ENCODE results near the gene EXOSC1. TPM values are rescaled to one million over a fixed set of nuclear protein-coding genes. Genes with fewer than 3 reads are reported as not detected.
"Not testable (repeated sequence)": the region's sequence is repeated elsewhere in the genome, so short reads cannot be mapped to it uniquely, and the experiment has no call there.

The EXOSC1 gene
- total RNA-seq, 4 donors from 2014 or later = 12.4 to 44.8 (median 24.7) TPM

DNA sequence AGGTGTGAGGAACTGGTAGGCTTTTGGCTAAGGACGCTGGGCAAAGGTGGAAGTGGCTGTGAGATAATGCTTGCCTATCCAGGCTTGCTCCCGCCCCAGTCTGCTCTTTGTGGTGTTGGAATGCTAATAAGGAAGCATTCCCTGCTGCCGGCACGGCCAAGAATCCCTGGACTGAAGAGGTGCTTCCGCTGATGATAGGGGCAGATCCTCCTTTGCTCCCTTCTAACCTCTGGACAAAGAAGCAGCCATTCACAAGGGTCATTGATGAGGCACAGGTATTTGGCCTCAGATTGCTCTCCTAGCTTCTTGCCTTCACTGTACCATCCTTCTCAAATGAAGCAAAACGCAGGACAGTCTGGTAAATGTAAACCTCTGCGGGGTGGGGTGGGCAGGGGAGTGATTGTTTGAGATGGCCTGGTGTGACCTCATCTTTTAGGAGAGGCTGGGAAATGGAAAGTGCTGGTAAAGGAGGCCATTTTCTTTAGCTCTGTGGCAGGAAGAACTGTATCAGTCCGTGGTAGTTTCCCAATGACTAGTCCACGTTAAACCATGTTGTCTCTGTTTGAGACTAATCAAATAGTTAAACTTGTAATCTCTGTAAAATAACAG, 18.1 kb downstream of the EXOSC1 start:
- Histone ChIP-seq H3K9me3 (no peaks in the 10 kb centered on the region), H3K36me3 (peaks cover 0 to 36% (median 16%) of the 10 kb centered on the region in 3 donors), H3K4me3 (peak overlapping the region; percentile 61 to 95 (median 90)), H3K4me1 (peaks cover 23 to 61% (median 27%) of the 10 kb centered on the region in 3 donors), H3K27ac (peak overlapping the region; percentile 91 to 98 (median 95)), H3K27me3 (no peaks in the 10 kb centered on the region)
- TF ChIP-seq POLR2A (IDR thresholded peaks at IDR 0.05) = no peak
- TF ChIP-seq, protein P1, sequence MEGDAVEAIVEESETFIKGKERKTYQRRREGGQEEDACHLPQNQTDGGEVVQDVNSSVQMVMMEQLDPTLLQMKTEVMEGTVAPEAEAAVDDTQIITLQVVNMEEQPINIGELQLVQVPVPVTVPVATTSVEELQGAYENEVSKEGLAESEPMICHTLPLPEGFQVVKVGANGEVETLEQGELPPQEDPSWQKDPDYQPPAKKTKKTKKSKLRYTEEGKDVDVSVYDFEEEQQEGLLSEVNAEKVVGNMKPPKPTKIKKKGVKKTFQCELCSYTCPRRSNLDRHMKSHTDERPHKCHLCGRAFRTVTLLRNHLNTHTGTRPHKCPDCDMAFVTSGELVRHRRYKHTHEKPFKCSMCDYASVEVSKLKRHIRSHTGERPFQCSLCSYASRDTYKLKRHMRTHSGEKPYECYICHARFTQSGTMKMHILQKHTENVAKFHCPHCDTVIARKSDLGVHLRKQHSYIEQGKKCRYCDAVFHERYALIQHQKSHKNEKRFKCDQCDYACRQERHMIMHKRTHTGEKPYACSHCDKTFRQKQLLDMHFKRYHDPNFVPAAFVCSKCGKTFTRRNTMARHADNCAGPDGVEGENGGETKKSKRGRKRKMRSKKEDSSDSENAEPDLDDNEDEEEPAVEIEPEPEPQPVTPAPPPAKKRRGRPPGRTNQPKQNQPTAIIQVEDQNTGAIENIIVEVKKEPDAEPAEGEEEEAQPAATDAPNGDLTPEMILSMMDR (IDR thresholded peaks at IDR 0.05) = no peak
- intact Hi-C loops (cut with DNase I) = no loop called here
- no peak for DNase-seq
- WGBS, 2 donors = 7 to 9% methylated on average over 7 of the region's 9 CpGs

- H3K4me3 ChIP-seq = peak overlapping the region; percentile 61 to 95 (median 90)
- peak overlapping the region; percentile 91 to 98 (median 95) for H3K27ac ChIP-seq
- no peaks in the 10 kb centered on the region for H3K27me3 ChIP-seq
- H3K36me3 ChIP-seq = peaks cover 0 to 30% (median 14%) of the 10 kb centered on the region in 3 donors
- H3K4me1 ChIP-seq = peaks cover 23 to 65% (median 27%) of the 10 kb centered on the region in 3 donors
- intact Hi-C loops (cut with DNase I) = no loop called here
- no peaks in the 10 kb centered on the region for H3K9me3 ChIP-seq
- 7 to 16% methylated on average over 20 to 32 of the region's 34 CpGs for WGBS, 2 donors
- no peak for DNase-seq
- TF ChIP-seq, protein P1 (IDR thresholded peaks at IDR 0.05) = no peak
- TF ChIP-seq POLR2A (IDR thresholded peaks at IDR 0.05) = no peak
Measured at GRCh38 chr10:97426776-97427570, 18.8 kb downstream of the EXOSC1 start.

- no peaks in the 10 kb centered on the region for H3K9me3 ChIP-seq
- peak; percentile 75 for DNase-seq
- no peaks in the 10 kb centered on the region for H3K27me3 ChIP-seq
- TF ChIP-seq, protein P1 (IDR thresholded peaks at IDR 0.05) = peak; percentile 50 to 95 (median 62)
- TF ChIP-seq POLR2A (IDR thresholded peaks at IDR 0.05) = peak in 3 of 4 donors; percentile 56 to 92 (median 77)
- peak within 1 kb of the TSS; percentile 91 to 98 (median 95) for H3K27ac ChIP-seq
- peaks cover 23 to 65% (median 27%) of the 10 kb centered on the region in 3 donors for H3K4me1 ChIP-seq
- H3K36me3 ChIP-seq = peaks cover 0 to 22% (median 8%) of the 10 kb centered on the region in 3 donors
- H3K4me3 ChIP-seq = peak within 1 kb of the TSS; percentile 61 to 95 (median 90)
- intact Hi-C loops (cut with DNase I) = no loop called here
- 0% methylated on average over 8 to 23 of the region's 90 CpGs for WGBS, 2 donors
Measured at GRCh38 chr10:97425964-97426775, 19.6 kb downstream of the EXOSC1 start, which contains the start of gene PGAM1. Gene PGAM1 (plus strand): TSS chr10:97426191. CDS start chr10:97426308, 117 bp downstream.

DNA sequence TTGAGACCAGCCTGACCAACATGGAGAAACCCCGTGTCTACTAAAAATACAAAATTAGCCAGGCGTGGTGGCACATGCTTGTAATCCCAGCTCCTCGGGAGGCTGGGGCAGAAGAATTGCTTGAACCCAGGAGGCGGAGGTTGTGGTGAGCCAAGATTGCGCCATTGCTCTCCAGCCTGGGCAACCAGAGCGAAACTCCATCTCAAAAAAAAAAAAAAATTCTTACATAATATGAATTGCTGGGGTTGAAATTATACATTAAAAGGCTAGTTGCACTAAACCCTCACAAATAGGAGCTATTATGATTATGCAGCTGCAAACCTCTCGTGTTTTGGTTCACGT, 22.1 kb downstream of the EXOSC1 start:
- H3K4me3 ChIP-seq; intact Hi-C loops (cut with DNase I); H3K36me3 ChIP-seq; H3K9me3 ChIP-seq; DNase-seq; H3K27me3 ChIP-seq: not testable (repeated sequence)
- peaks cover 21 to 60% (median 23%) of the 10 kb centered on the region in 3 donors for H3K4me1 ChIP-seq
- WGBS, 2 donors = 64 to 84% methylated on average over 5 to 8 of the region's 8 CpGs
- H3K27ac ChIP-seq = peak overlapping the region; percentile 64 to 96 (median 72)

DNA sequence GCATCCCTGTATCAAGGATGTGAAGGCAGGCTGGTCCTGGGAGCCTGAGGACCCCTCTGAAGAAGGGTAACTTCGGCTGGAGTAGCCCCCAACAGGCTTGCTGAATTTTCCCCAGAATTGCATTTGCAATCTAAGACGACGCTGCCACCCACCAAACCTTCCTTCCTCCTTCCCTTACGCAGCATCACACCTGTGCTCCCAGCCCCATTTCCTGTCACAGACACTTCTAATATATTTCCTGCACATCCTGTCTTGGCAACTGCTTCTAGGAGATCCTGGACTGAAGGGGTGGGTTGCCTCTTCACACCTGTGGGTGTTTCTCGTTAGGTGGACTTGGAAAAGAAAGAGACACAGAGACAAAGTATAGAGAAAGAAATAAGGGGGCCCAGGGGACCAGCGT, 29.2 kb downstream of the EXOSC1 start:
- H3K27ac ChIP-seq = no peak overlapping the region
- no peaks in the 10 kb centered on the region for H3K36me3 ChIP-seq
- no peaks in the 10 kb centered on the region for H3K9me3 ChIP-seq
- WGBS, 2 donors = 65 to 72% methylated on average over 5 to 6 of the region's 6 CpGs
- H3K27me3 ChIP-seq = no peaks in the 10 kb centered on the region
- intact Hi-C loops (cut with DNase I) = no loop called here
- H3K4me3 ChIP-seq = no peak overlapping the region
- TF ChIP-seq, protein P1 (IDR thresholded peaks at IDR 0.05) = no peak
- no peak for TF ChIP-seq POLR2A (IDR thresholded peaks at IDR 0.05)
- peaks cover 0 to 57% (median 28%) of the 10 kb centered on the region in 3 donors for H3K4me1 ChIP-seq
- DNase-seq = no peak
